HG02571 (cell line): Measurements from ENCODE around the gene GPR85.
"Not testable (repeated sequence)": the region's sequence is repeated elsewhere in the genome, so short reads cannot be mapped to it uniquely, and the experiment has no call there.

ENCODE experiments used
- ATAC-seq: cut with Tn5 transposase; IDR thresholded peaks from one replicate; pipeline ENCODE4 v1.9.1; 2021; ENCODE audit warnings: mild to moderate bottlenecking, moderate library complexity; ENCODE audit not compliant: unreplicated experiment

GPR85 gene

GRCh38 chr7:113086431-113086888 is at the start of gene GPR85:
Gene GPR85, minus strand, starts transcription at chr7:113086827. Its CDS starts 2,106 bp downstream, at chr7:113084721.
- ATAC-seq: no peak

GRCh38 chr7:113134025-113134424 is 47.4 kb upstream of the GPR85 start:
- ATAC-seq: no peak

- no peak for ATAC-seq
These were observed 44.7 kb upstream of the GPR85 start for GRCh38 chr7:113131367-113131766.

- ATAC-seq: no peak
These were observed 41.4 kb upstream of the GPR85 start for GRCh38 chr7:113128031-113128430.

GRCh38 chr7:113125728-113126127 is 39.1 kb upstream of the GPR85 start:
- no peak for ATAC-seq

GRCh38 chr7:113122744-113123143 is 36.1 kb upstream of the GPR85 start:
- no peak for ATAC-seq

GRCh38 chr7:113120647-113121046 is 34.0 kb upstream of the GPR85 start:
- no peak for ATAC-seq

- ATAC-seq: no peak
These were observed 32.8 kb upstream of the GPR85 start for GRCh38 chr7:113119429-113119828.

- peak; percentile 100 for ATAC-seq
These were observed 31.7 kb upstream of the GPR85 start, which contains the start of gene SMIM30 for GRCh38 chr7:113118074-113118959. Gene SMIM30, minus strand, starts transcription at chr7:113118554. Its CDS starts 976 bp downstream, at chr7:113117578.

- not testable (repeated sequence) for ATAC-seq
These were observed 30.7 kb upstream of the GPR85 start for GRCh38 chr7:113117374-113117774.

- ATAC-seq: no peak
These were observed 27.3 kb upstream of the GPR85 start for GRCh38 chr7:113113912-113114311.

- no peak for ATAC-seq
These were observed 23.1 kb upstream of the GPR85 start for GRCh38 chr7:113109718-113110117.

- no peak for ATAC-seq
These were observed 13.5 kb upstream of the GPR85 start for GRCh38 chr7:113100121-113100603.

- ATAC-seq: no peak
These were observed 12.8 kb upstream of the GPR85 start for GRCh38 chr7:113099284-113099919.

- ATAC-seq: no peak
These were observed 8.1 kb upstream of the GPR85 start for GRCh38 chr7:113094517-113095249.

GRCh38 chr7:113093561-113093960 is 6.9 kb upstream of the GPR85 start:
- ATAC-seq: no peak

- ATAC-seq: no peak
These were observed 6.1 kb upstream of the GPR85 start for GRCh38 chr7:113092762-113093161.

- no peak for ATAC-seq
These were observed 708 bp upstream of the GPR85 start for GRCh38 chr7:113087071-113087998.

- no peak for ATAC-seq
These were observed 741 bp downstream of the GPR85 start for GRCh38 chr7:113085781-113086390.
